SW 1271 (cell line): ENCODE results near the gene MBP.

Source experiments
- DNase-seq, 2 experiments: peaks; one replicate each; lab custom pipeline; 2025; lab: John Stamatoyannopoulos, UW

Gene MBP

GRCh38 chr18:77132369-77133050 is at the start of gene MBP:
Gene MBP (minus strand): TSS chr18:77132783. CDS start chr18:77105261, 27,522 bp downstream.
- peak in 1 of 2 experiments; percentile 28 for DNase-seq

GRCh38 chr18:77181950-77182707 is 49.5 kb upstream of the MBP start:
- DNase-seq, result no peak

- DNase-seq, result no peak
Measured at GRCh38 chr18:77178559-77178958, 46.0 kb upstream of the MBP start.

GRCh38 chr18:77177009-77177408 is 44.4 kb upstream of the MBP start:
- DNase-seq, result no peak

- no peak for DNase-seq
Measured at GRCh38 chr18:77173275-77174030, 40.9 kb upstream of the MBP start.

DNA sequence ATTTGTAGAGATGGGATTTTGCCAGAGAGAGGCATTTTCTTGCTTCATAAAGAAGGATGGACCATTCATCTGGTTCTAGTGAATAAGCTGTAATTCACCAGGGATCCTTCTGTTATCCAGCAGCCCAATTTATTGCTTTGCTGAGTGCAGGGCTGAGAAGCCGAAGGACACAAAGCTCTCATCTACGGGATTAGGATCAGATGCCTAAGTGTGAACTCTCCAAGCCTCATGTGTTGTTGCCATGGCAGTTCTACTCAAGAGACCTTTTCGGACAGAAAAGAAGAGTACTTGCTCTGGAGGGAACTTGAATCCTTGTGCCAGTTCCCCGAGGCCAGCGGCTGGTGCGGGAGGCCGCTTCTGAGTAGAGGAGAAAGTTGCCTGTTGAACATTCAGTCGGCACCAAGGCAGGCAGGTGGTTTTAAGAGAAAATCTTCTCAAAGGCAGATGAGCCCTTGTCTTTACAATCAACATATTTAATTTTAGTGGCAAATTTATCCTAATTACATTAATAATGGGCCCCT is 38.4 kb upstream of the MBP start:
- no peak for DNase-seq

GRCh38 chr18:77168811-77169311 is 36.3 kb upstream of the MBP start:
- no peak for DNase-seq

GRCh38 chr18:77167251-77167650 is 34.7 kb upstream of the MBP start:
- no peak for DNase-seq

DNA sequence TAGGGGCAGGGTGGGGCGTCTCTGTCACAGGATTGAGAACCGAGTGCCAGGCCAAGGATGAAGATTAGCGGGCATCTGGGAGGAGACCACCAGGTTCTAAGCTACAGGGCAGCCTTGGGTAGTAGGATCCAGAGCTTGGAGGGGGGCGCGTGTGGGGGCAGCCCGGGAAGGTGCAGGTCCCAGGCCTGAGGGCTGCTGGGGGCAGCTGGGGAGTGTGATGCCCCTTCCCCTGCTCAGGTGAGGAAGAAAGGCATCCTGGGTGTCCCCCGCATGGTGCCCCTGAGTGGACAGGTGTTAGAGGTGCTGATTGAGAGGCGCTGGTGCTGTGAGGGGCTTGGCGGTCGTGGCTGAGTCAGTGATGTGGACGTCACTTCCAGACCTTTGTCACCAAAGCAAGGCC is 33.9 kb upstream of the MBP start:
- no peak for DNase-seq

GRCh38 chr18:77165503-77166188 is 33.1 kb upstream of the MBP start:
- DNase-seq, result no peak

DNA sequence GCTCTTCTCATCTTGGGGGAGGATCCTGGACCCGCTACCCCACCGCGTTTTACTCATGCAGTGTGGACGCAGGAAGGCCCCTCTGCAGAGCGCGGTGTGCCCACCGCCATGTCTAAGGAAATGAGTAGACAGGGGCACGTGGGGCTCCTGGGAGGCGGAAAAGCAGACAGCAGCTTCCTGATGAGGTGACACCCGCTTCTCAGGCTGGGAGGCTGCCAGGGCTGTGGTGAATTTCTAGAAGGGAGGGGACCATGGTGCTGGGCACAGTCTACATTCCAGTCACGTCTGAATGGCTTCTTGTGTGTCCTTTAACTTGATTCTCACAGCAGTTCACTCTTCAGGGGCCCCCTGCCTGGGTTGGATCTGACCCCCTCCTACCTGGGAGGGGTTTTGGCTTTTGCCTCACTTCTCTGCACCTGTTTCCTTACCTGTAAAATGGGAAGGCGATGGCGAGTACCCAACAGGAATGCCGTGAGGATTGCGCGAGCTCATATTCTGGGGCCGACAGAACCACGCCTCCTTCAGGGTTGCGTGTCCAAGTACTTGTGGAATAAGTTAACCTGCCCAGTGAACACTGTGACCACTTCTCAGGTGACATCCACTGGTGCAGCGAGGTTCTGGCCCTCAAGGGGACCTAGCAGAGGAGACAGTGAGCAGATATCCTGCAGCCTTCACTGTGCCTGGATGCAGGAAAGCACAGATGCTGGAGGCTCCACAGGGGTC is 32.3 kb upstream of the MBP start:
- DNase-seq, result no peak

GRCh38 chr18:77164026-77164425 is 31.4 kb upstream of the MBP start:
- DNase-seq, result no peak

- DNase-seq, result no peak
Measured at GRCh38 chr18:77162580-77162979, 30.0 kb upstream of the MBP start.

DNA sequence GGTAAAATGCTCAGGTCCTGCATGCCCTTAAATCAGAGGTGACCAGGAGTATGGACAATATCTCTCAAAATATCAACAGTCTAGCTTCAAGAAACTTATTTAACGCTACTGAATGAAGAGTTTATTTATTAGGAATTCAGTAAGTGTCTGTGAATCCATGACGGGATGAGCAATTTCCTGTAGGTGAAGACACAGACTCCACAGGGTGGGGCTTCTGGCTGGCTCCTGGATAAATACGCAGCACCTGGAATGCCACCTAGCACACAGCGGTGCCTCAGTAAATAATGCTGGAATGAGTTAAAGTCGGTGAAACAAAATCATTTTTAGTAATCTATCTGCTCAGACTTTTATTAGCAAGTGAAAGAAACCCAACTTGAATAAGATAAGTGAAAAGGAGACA is 29.4 kb upstream of the MBP start:
- no peak for DNase-seq

GRCh38 chr18:77161383-77161782 is 28.8 kb upstream of the MBP start:
- DNase-seq, result no peak

DNA sequence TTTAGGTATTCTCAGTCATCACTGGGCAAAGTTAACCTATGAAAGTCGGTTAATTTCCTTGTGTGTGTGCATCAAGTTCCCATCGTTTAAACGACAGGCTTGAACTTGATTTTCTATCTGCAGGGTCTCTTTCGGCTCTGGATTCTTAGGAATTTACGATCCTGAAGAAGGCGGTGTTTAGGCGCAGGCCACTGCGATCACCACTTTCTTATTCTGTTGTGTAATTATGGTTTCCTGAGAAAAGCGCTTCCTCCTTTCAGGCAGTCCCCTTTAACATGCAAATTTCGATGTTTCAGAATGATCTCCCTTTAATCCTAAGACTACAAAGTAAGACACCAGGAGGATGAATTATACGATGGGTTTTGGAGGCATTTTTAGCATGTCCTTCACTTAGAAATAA is 27.9 kb upstream of the MBP start:
- no peak for DNase-seq

DNA sequence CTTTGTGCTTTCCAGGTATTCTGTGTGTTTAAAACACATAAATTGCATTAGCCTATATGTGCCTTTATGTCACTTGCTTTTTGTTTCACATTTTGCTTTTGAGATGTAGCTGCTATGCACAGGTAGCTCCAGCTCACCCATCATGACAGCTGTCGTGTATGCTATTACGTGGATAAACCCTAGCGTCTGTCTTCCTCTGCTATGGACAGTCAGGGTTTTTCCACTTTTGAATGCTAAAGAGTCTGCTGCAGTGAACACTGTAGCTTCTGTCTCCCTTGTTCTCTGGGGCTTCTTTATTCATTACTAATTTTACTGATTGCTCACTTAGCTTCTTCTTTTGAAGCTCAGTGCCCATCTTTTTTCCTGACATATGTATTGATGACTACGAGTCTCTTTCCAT is 24.7 kb upstream of the MBP start:
- no peak for DNase-seq

DNA sequence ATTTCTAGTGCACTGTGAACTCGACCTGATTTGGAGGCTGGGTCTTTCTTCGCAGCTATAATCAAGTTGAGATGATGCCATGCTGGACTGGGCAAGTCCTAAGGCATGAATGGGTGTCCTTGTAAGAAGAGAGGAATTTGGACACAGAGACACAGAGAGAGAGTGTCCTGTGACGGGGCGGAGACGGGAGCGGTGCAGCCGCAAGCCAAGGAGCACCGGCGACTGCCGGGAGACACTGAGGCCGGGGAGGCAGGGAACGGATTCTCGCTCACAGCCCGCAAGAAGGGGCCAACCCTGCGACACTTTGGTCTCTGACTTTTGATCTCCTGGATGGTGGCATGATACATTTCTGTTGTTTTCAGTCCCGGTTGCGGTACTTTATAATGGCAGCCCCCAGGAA is 22.4 kb upstream of the MBP start:
- no peak for DNase-seq

- DNase-seq, result no peak
Measured at GRCh38 chr18:77153404-77153803, 20.8 kb upstream of the MBP start.

DNA sequence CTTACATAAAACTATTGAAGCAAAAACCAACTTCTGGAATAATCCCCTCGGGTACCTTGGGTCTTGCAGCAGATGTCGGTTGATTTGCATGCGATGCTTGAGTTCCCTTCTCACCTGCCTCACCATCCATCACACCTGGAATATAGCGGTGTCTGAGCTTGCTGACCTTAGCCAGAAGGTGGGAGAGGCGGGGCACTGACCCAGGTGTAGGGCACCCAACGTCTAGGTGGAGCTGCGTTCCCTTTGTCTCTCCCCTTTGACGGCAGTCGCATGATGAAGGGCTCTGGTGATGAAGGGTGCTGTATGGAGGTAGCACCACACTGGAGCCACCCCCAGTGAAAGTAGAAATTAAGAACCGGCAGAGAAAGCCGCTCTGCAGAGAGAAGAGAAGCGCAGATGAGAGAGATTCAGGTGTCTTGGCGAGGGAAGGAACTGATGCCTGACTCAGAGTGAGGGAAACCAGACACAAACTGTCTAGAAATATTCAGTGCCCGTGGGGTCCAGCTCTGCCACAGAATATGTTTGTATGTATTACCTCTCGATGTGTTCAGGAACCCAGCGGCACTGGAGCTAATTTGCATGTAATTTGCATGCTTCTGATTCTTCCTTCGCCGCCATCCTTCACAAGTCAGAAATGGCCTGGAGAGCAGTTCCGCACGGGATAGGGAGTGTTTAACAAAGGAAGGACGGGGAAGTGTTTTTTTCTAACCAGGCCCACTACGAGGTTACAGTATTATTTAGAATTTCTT is 19.4 kb upstream of the MBP start:
- no peak for DNase-seq
